ENCODE measurements around the gene SSU72.
"Not testable (repeated sequence)": the region's sequence is repeated elsewhere in the genome, so short reads cannot be mapped to it uniquely, and the experiment has no call there.

The SSU72 gene

DNA sequence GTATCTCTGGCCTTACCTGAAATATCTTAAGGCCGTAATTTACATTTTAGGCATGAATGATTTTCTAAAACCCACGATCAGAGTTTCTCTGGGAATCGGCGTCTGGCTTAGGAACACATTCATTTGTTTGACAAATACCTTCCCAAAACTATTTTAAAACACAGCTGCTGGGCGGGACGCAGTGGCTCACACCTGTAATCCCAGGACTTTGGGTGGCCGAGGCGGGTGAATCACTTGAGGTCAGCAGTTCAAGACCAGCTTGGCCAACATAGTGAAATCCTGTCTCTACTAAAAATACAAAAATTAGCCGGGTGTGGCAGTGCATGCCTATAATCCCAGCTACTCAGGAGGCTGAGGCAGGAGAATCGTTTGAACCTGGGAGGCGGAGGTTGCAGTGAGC, 17.7 kb downstream of the SSU72 start:
- DNase-seq: not testable (repeated sequence)

GRCh38 chr1:1556505-1556904, 18.2 kb downstream of the SSU72 start:
- DNase-seq: no peak

DNA sequence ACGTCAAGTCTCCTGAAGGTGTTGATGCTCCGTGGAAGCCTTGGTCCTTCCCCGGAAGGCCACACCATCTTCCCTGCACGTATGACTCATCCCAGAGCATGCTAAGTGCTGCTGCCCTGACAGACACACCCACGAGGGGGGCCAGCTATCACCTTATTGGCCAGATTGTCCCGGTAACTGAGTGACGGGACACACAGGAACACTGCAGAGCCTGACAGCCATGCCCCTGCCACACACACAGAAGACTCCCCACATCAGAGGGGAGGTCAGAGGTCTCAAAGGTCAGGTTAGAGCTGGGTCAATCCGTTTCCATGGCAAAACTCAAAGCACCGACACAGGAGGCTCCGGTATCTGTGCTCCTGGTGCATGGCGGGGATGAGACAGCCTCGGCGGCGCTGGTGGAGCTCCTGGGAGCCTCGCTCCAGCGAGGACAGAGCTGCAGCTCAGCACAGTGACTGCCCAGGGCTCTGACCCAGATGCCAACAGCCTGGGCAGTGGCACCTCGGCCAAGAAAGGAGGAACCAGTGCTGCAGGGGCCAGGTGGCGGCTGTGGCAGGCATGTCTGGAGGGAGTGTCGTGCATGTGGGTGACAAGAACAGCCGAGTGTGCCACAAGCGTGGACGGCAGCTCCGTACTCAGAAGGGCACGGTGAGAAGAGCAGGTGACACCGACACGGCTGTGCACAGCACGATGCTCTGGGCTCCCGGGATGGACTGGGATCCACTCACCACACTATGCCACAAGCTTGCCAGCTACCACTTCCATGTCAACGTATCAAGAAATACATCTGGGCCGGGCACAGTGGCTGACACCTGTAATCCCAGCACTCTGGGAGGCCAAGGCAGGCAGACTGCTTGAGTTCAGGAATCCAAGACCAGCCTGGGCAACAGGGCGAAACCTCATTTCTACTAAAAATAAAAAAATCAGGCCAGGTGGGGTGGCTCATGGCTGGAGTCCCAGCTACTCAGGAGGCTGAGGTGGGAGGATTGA, 19.4 kb downstream of the SSU72 start:
- DNase-seq: no peak

DNA sequence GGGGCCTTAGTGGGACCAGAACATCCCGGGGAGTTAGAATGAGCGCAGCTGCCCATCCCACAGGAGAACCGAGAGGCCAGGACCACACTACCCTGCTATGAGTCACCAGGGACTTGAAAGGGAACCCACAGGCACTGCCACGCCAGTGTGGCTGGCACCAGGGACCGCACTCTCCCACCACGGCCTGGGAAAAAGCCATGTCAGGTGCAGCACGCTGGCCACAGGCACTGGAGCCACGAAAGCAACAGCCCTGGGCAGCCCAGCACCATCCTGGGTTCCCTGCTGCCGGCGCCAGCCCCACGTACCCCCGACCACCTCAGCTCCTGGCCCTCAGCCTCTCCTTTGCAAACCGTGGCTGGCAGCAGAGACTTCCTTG, 20.1 kb downstream of the SSU72 start:
- DNase-seq: no peak

GRCh38 chr1:1553821-1554494, 20.7 kb downstream of the SSU72 start:
- no peak for DNase-seq

GRCh38 chr1:1552263-1552639, 22.4 kb downstream of the SSU72 start:
- DNase-seq: no peak

- DNase-seq: no peak
These were observed 23.0 kb downstream of the SSU72 start for GRCh38 chr1:1551524-1552262.

DNA sequence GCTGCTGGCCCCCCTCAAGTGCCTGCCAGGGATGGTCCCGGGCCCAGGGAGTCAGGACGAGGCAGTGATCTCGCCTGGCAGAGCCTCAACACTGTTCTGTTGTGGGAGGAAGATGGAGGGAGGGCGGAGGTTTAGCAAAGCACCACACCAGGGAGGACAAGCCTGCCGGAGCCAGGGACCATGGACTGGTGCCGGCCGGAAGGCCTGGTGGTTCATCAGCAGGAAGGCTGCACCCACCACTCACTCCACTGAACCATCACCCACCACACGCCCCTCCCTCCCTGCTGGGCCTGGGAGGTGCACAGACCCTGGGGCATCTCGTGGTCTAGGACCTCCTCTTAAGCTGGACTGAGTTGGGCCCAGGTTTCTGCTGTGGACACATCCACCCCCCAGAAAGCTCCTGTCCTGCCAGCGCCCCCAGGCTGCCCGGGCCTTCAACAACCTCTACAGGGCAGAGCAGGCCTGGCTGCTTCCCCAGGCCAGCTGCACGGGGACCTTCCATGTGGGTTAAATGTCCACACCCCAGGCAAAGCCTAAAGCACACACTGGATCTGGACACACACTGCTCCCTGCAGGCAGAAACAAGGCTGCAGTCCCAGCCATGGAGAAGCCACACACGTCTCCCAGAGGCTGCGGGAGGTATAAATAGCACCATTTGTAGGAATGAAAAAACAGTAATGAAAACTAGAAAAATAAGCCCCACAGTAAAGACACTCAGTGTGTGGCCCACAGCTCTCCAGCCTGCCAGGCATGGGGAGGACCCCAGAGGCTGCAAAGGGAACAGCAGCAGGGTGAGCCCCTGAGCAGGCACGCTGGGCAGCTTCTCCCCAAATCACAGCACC, 23.9 kb downstream of the SSU72 start:
- DNase-seq: no peak

DNA sequence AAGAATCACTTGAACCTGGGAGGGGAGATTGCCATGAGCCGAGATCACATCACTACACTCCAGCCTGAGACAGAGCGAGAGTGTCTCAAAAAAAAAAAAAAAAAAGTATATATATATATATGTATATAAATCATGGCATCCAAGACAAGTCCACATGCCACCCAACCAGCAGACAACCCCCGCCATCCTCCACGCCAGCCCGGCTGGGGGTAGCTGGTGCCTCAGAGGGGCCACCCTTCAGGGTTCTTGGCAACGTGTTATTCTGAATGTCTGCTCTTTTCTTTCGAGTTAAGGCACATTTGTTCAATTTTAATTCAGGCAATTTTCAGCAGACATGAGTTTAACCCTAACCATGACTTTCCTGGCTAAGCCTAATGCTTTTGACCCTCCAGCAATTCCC, 24.6 kb downstream of the SSU72 start:
- DNase-seq: no peak

DNA sequence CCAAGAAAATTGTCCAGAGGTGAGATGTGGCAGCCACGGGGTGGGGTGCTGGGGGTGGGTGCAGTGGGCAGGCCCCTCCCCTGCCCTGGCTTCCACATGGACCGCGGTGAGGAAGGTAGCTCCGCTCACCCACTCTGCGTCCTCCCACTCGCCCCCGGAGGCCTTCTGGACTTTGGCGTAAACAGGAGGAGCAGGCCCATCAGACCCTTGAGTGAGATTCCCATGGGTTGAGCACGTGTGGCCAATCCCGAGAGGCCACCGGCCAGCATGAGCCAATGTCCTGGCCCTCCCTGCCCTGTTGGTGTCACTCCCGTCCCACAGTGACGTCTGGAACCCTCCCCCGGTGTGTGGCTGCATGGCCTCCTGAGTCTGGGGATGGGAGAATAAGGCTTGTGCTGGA, 26.1 kb downstream of the SSU72 start:
- DNase-seq: no peak

GRCh38 chr1:1547476-1547875, 27.2 kb downstream of the SSU72 start:
- no peak for DNase-seq

DNA sequence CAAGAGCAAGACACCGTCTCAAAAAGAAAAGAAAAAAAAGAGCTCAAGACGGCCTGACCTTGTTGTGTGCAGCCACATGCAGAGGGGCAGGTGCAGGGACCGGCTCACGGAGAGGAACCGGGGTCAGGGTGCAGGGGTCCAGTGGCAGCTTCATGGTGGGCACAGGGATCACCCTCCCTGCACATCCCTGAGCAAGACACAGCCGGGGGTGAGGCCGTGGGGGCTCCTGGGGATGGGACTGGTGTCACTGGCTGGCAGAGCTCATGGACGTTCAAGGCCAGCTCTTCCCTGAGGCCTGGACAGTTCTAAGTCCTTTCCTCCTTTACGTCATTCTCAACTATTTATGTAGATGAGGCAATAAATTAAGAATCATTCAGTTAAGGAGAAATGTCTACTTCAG, 27.7 kb downstream of the SSU72 start:
- no peak for DNase-seq

- DNase-seq: no peak
These were observed 28.5 kb downstream of the SSU72 start for GRCh38 chr1:1545946-1546737.

DNA sequence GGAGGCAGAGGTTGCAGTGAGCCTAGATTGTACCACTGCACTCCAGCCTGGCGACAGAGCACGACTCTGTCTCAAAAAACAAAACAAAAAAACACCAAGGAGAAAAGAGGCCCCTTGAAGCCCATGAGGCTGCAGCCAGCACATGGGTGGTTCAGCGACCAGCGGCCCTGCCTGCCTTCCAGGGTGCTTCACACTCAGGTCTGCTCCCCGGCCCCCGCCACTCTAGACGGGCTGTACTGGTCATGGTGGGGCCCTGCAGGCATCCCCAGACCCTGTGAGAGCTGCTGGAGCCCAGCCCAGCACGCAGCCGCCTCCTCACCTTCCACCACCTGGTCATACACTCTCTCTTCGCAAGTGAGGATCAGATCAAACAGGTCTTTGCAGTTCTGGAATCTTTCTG, 30.1 kb downstream of the SSU72 start:
- DNase-seq: no peak

DNA sequence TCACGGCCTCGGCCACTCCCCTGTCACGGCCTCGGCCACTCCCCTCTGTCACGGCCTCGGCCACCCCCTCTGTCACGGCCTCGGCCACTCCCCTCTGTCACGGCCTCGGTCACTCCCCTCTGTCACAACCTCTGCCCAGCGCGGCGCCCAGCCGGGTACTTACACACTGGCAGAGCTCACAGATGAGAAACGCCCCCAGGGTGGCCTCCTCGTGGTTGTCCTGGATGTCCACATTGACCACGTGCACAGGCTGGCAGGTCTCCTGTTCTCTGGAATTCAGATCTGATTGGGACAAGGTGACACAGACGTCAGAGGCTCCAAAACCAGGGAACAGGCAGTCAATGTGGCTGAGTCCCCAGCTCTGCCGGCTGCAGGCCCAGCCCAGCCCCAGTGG, 31.0 kb downstream of the SSU72 start:
- no peak for DNase-seq

- no peak for DNase-seq
These were observed 31.6 kb downstream of the SSU72 start for GRCh38 chr1:1542766-1543705.

DNA sequence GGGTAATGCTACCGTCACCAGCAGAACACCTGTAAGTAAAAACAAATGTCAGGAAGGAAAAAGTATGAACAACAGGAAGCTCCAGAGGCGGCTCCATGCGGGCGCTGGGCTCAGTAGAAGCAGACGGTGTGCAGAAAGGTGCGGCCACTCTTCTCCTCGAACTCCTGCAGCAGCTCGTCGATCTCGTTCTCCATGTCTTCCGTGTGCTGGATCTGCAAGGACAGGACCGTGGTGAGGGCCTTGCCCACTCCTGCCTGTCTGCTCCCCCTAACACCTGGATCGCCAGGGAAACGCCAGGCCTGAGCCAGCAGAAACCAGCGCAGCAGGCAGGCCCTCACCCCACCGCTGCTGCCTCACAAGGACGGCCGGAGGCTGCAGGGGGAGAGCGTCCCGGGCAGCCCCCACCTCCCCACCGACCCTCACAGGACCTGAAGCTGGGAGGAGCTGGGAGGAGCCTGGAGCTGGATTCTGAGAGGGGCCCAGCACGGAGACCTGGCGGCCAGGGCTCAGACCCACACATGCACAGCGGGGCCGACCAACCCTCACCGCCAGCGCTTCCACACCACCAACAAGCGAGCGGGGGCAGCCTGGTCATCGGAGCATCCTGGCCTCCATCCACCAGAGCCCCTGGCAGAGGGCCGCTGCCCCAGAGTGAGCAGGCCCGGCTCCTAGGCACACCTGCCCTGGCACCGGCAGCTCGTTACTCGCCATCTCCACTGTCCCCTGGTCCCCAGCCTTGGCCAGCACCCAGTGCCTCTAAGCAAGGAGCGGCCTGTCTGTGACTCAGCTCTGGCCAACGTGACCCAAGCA, 32.5 kb downstream of the SSU72 start:
- DNase-seq: no peak

DNA sequence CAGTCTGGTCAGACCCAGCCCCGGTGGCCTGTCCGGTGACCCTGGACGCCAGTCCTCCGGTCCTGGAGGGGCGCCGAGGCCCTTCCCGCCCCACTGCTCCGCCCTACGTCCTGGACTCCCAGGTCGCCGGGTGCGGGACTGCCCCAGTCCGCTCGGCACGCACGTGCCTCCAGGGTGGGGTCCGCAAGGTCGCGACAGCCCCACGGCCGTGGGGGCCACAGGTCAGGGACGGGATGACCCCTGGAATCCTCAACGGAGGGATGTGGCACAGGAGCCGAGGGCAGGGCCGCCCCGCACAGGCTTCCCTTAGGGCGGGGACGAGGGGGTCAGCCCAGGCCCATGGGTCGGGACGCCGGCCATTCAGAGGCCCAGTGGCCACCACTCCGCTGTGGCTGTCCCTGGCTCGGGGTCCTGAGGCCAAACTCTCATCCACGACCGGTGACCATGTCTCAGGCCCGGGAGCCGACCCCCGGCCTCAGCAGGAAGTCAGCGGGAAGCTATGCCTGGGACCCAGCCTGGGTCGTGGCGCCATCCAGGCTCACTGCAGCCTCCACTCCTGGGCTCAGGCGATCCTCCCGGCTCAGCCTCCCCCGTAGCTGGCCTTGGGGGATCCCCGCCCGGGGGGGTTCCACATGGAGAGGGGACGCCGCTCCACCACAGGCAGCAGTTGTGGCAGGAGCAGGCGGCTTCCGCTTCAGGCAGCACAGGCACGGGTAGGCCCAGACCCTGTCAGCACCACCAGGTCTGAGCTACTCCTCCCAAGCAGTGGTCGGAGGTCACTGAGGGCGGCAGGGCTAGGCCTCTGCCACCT, 33.6 kb downstream of the SSU72 start:
- no peak for DNase-seq

Measured in GF-D8 (cell line).